Activated T-helper 2 cell treated with anti-CD3 and anti-CD28 coated beads, Interferon-gamma antibody, Interleukin-2, Interleukin-4, amounts not matched to agents 10 μg/mL and 5 μg/mL and 100 μg/mL, durations not matched to agents 14 hours and 24 hours and 36 hours (primary cell): ENCODE data around the gene SEC31B. TPM values are rescaled to one million over a fixed set of nuclear protein-coding genes. Genes with fewer than 3 reads are reported as not detected.

Experiments
- DNase-seq: peaks from one replicate; pipeline ENCODE4 v3.0.0; 2021; ENCODE audit warnings: low spot score
- H3K27ac Mint-ChIP-seq: one replicate; pipeline ENCODE4 v1.8.0; 2021; ENCODE audit warnings: mixed read lengths
- H3K27me3 Mint-ChIP-seq: one replicate; pipeline ENCODE4 v1.8.0; 2021; ENCODE audit warnings: low read depth, mixed read lengths
- H3K36me3 Mint-ChIP-seq: one replicate; pipeline ENCODE4 v1.8.0; 2021; ENCODE audit warnings: low read depth, mixed read lengths
- H3K4me1 Mint-ChIP-seq: one replicate; pipeline ENCODE4 v1.8.0; 2021; ENCODE audit warnings: low read depth, mixed read lengths
- H3K4me3 Mint-ChIP-seq: one replicate; pipeline ENCODE4 v1.8.0; 2021; ENCODE audit warnings: low read depth, mild to moderate bottlenecking, moderate library complexity, mixed read lengths
- H3K9me3 Mint-ChIP-seq: one replicate; pipeline ENCODE4 v1.8.0; 2021; ENCODE audit warnings: mixed read lengths
- intact Hi-C: fragments of 100-400 bp; cut with micrococcal nuclease; formaldehyde crosslinking; loops from one replicate; pipeline ENCODE4 v1.15.1; 2023
- total RNA-seq: library from RNA; stranded (reverse); gene quantifications from 2 replicates; pipeline ENCODE4 v1.2.3, GENCODE V29; 2022

The SEC31B gene
- total RNA-seq, 1 donor from 2014 or later: 60.6 TPM

GRCh38 chr10:100551738-100552137, 32.1 kb upstream of the SEC31B start:
- H3K27me3 Mint-ChIP-seq: no peaks in the 10 kb centered on the region
- H3K36me3 Mint-ChIP-seq: peaks cover 46% of the 10 kb centered on the region
- intact Hi-C loops: no loop called here

GRCh38 chr10:100551196-100551595, 31.5 kb upstream of the SEC31B start:
- Mint-ChIP-seq H3K36me3 (peaks cover 50% of the 10 kb centered on the region), H3K4me3 (no peak overlapping the region), H3K27me3 (no peaks in the 10 kb centered on the region), H3K9me3 (no peaks in the 10 kb centered on the region), H3K4me1 (no peaks in the 10 kb centered on the region), H3K27ac (no peak overlapping the region)
- intact Hi-C loops: no loop called here
- DNase-seq: no peak

More at GRCh38 chr10:100551738-100552137, 32.1 kb upstream of the SEC31B start:
- no peaks in the 10 kb centered on the region for H3K9me3 Mint-ChIP-seq
- DNase-seq: no peak
- H3K4me3 Mint-ChIP-seq: no peak overlapping the region
- H3K4me1 Mint-ChIP-seq: no peaks in the 10 kb centered on the region
- no peak overlapping the region for H3K27ac Mint-ChIP-seq

- Mint-ChIP-seq H3K9me3 (no peaks in the 10 kb centered on the region), H3K4me3 (no peak overlapping the region), H3K27ac (no peak overlapping the region), H3K27me3 (no peaks in the 10 kb centered on the region), H3K4me1 (no peaks in the 10 kb centered on the region), H3K36me3 (peaks cover 71% of the 10 kb centered on the region)
- intact Hi-C loops: no loop called here
- DNase-seq: no peak
These were observed 25.3 kb upstream of the SEC31B start for GRCh38 chr10:100544950-100545349.

- Mint-ChIP-seq H3K9me3 (no peaks in the 10 kb centered on the region), H3K4me3 (no peak overlapping the region), H3K4me1 (peaks cover 26% of the 10 kb centered on the region), H3K27ac (no peak overlapping the region), H3K27me3 (no peaks in the 10 kb centered on the region), H3K36me3 (peaks cover 35% of the 10 kb centered on the region)
- intact Hi-C loops: loop anchor here (5.0 kb wide), 1 partner anchor 460 kb away; the partner anchor contains the start of gene LZTS2
- DNase-seq: no peak
These were observed 17.8 kb upstream of the SEC31B start for GRCh38 chr10:100537475-100537874.

GRCh38 chr10:100535715-100536353, 16.2 kb upstream of the SEC31B start, which contains the start of gene HIF1AN:
Gene HIF1AN (plus strand): TSS chr10:100535943. CDS start chr10:100535959, 16 bp downstream.
- peaks cover 28% of the 10 kb centered on the region for H3K36me3 Mint-ChIP-seq
- peaks cover 28% of the 10 kb centered on the region for H3K4me1 Mint-ChIP-seq
- no peak within 1 kb of the TSS for H3K4me3 Mint-ChIP-seq
- peak within 1 kb of the TSS; percentile 12 for H3K27ac Mint-ChIP-seq
- intact Hi-C loops: loop anchor here (1.0 to 5.0 kb wide), 3 partner anchors 27 to 461 kb away; partner anchors contain the start of genes ERLIN1 and LZTS2
- no peaks in the 10 kb centered on the region for H3K9me3 Mint-ChIP-seq
- peak; percentile 90 for DNase-seq
- no peaks in the 10 kb centered on the region for H3K27me3 Mint-ChIP-seq

- Mint-ChIP-seq H3K36me3 (peaks cover 23% of the 10 kb centered on the region), H3K27ac (no peak overlapping the region), H3K4me1 (peaks cover 29% of the 10 kb centered on the region), H3K27me3 (no peaks in the 10 kb centered on the region), H3K9me3 (no peaks in the 10 kb centered on the region), H3K4me3 (no peak overlapping the region)
- intact Hi-C loops: loop anchor here (1.0 to 5.0 kb wide), 3 partner anchors 26 to 462 kb away; partner anchors contain the start of genes ERLIN1 and LZTS2
- no peak for DNase-seq
These were observed 15.7 kb upstream of the SEC31B start for GRCh38 chr10:100535338-100535714.

GRCh38 chr10:100534726-100535125, 15.1 kb upstream of the SEC31B start:
- intact Hi-C loops: loop anchor here (1.0 to 5.0 kb wide), 3 partner anchors 25 to 463 kb away; partner anchors contain the start of genes ERLIN1 and LZTS2
- Mint-ChIP-seq H3K4me3 (no peak overlapping the region), H3K27ac (no peak overlapping the region), H3K9me3 (no peaks in the 10 kb centered on the region), H3K36me3 (peaks cover 19% of the 10 kb centered on the region), H3K27me3 (no peaks in the 10 kb centered on the region), H3K4me1 (peaks cover 33% of the 10 kb centered on the region)
- no peak for DNase-seq

- H3K4me1 Mint-ChIP-seq: peaks cover 25% of the 10 kb centered on the region
- H3K9me3 Mint-ChIP-seq: no peaks in the 10 kb centered on the region
- intact Hi-C loops: no loop called here
- peaks cover 21% of the 10 kb centered on the region for H3K36me3 Mint-ChIP-seq
- DNase-seq: no peak
- H3K27me3 Mint-ChIP-seq: no peaks in the 10 kb centered on the region
- H3K27ac Mint-ChIP-seq: no peak overlapping the region
- H3K4me3 Mint-ChIP-seq: no peak overlapping the region
These were observed 12.1 kb upstream of the SEC31B start for GRCh38 chr10:100531761-100532160.

GRCh38 chr10:100529475-100530298, 10.0 kb upstream of the SEC31B start, which contains the start of gene NDUFB8:
Gene NDUFB8 (minus strand): TSS chr10:100529871. CDS start chr10:100529851, 20 bp downstream.
- Mint-ChIP-seq H3K36me3 (peaks cover 42% of the 10 kb centered on the region), H3K27ac (peak within 1 kb of the TSS; percentile 95), H3K9me3 (no peaks in the 10 kb centered on the region), H3K27me3 (no peaks in the 10 kb centered on the region), H3K4me3 (peak within 1 kb of the TSS; percentile 89), H3K4me1 (peaks cover 22% of the 10 kb centered on the region)
- intact Hi-C loops: loop anchor here (5.0 kb wide), 2 partner anchors 157 to 242 kb away; partner anchors contain the start of gene BLOC1S2
- DNase-seq: peak; percentile 83

- H3K4me3 Mint-ChIP-seq: peak overlapping the region; percentile 89
- H3K36me3 Mint-ChIP-seq: peaks cover 48% of the 10 kb centered on the region
- intact Hi-C loops: loop anchor here (1.0 to 5.0 kb wide), 4 partner anchors 11 to 242 kb away; partner anchors contain the start of gene BLOC1S2
- no peaks in the 10 kb centered on the region for H3K9me3 Mint-ChIP-seq
- DNase-seq: no peak
- H3K27me3 Mint-ChIP-seq: no peaks in the 10 kb centered on the region
- peaks cover 21% of the 10 kb centered on the region for H3K4me1 Mint-ChIP-seq
- H3K27ac Mint-ChIP-seq: peak overlapping the region; percentile 95
These were observed 9.3 kb upstream of the SEC31B start for GRCh38 chr10:100528921-100529474.

GRCh38 chr10:100528123-100528886, 8.6 kb upstream of the SEC31B start:
- Mint-ChIP-seq H3K9me3 (no peaks in the 10 kb centered on the region), H3K36me3 (peaks cover 54% of the 10 kb centered on the region)
- no peak for DNase-seq

GRCh38 chr10:100524638-100525037, 5.0 kb upstream of the SEC31B start:
- Mint-ChIP-seq H3K36me3 (peaks cover 68% of the 10 kb centered on the region), H3K4me3 (no peak overlapping the region), H3K27ac (no peak overlapping the region)

More at GRCh38 chr10:100528123-100528886, 8.6 kb upstream of the SEC31B start:
- Mint-ChIP-seq H3K4me3 (peak overlapping the region; percentile 89), H3K4me1 (peaks cover 24% of the 10 kb centered on the region), H3K27me3 (no peaks in the 10 kb centered on the region), H3K27ac (peak overlapping the region; percentile 95)
- intact Hi-C loops: loop anchor here (1.0 to 5.0 kb wide), 4 partner anchors 10 to 241 kb away; partner anchors contain the start of gene BLOC1S2

More at GRCh38 chr10:100524638-100525037, 5.0 kb upstream of the SEC31B start:
- no peak for DNase-seq
- intact Hi-C loops: loop anchor here (5.0 kb wide), 2 partner anchors 152 to 237 kb away; partner anchors contain the start of gene BLOC1S2
- Mint-ChIP-seq H3K4me1 (peaks cover 22% of the 10 kb centered on the region), H3K9me3 (no peaks in the 10 kb centered on the region), H3K27me3 (no peaks in the 10 kb centered on the region)
